GM12892 (cell line): ENCODE measurements around the gene TWF2.

Experiments
- POLR2A ChIP-seq: IDR thresholded peaks from 2 replicates; pipeline ENCODE4 v1.6.1; 2011; ENCODE audit warnings: low read depth, low read length, control low read depth
- POLR2AphosphoS5 ChIP-seq: IDR thresholded peaks from 2 replicates; pipeline ENCODE4 v1.6.1; 2011; ENCODE audit warnings: low read depth, low read length, control low read depth

- TF ChIP-seq POLR2AphosphoS5 (no peak), POLR2A (no peak)
These were observed 20.1 kb upstream of the TWF2 start for GRCh38 chr3:52259035-52259434.
